Stimulated activated naive CD8-positive, alpha-beta T cell treated with anti-CD3 and anti-CD28 coated beads, Interleukin-15, amount 100 ng/mL, for 72 hours (primary cell): Measurements from ENCODE around the gene NHS.
"Not testable (repeated sequence)": the region's sequence is repeated elsewhere in the genome, so short reads cannot be mapped to it uniquely, and the experiment has no call there.

Source experiments
- ATAC-seq: fragments of 150-1000 bp; cut with Tn5 transposase; 2 replicates; pipeline ENCODE4 v1.10.0; 2021; ENCODE audit warnings: mild to moderate bottlenecking, moderate library complexity
- DNase-seq, 2 donors: peaks; one replicate each; pipeline ENCODE4 v3.0.0; 2021 to 2022
- H3K27ac Mint-ChIP-seq, 2 donors: one replicate each; pipeline ENCODE4 v1.8.0; 2022; ENCODE audit warnings: mild to moderate bottlenecking in 2 of 2, mixed read lengths in 2 of 2, moderate library complexity in 2 of 2
- H3K27me3 Mint-ChIP-seq: one replicate; pipeline ENCODE4 v1.8.0; 2022; ENCODE audit warnings: mixed read lengths
- H3K4me1 Mint-ChIP-seq: one replicate; pipeline ENCODE4 v1.8.0; 2022; ENCODE audit warnings: mild to moderate bottlenecking, mixed read lengths
- H3K4me3 Mint-ChIP-seq, 2 donors: one replicate each; pipeline ENCODE4 v1.8.0; 2022; ENCODE audit warnings: mild to moderate bottlenecking in 2 of 2, mixed read lengths in 2 of 2, moderate library complexity in 1 of 2
- H3K9me3 Mint-ChIP-seq, 2 donors: one replicate each; pipeline ENCODE4 v1.8.0; 2022; ENCODE audit warnings: mixed read lengths in 2 of 2

Gene NHS

GRCh38 chrX:17484592-17484991 lies 109.6 kb downstream of the NHS start:
- no peaks in the 10 kb centered on the region for H3K27me3 Mint-ChIP-seq
- H3K4me3 Mint-ChIP-seq: no peak overlapping the region
- no peak for ATAC-seq
- H3K4me1 Mint-ChIP-seq: no peaks in the 10 kb centered on the region
- no peak overlapping the region for H3K27ac Mint-ChIP-seq
- no peaks in the 10 kb centered on the region for H3K9me3 Mint-ChIP-seq
- no peak for DNase-seq

- Mint-ChIP-seq H3K4me3 (no peak overlapping the region), H3K27ac (no peak overlapping the region), H3K27me3 (no peaks in the 10 kb centered on the region), H3K4me1 (no peaks in the 10 kb centered on the region), H3K9me3 (no peaks in the 10 kb centered on the region)
- ATAC-seq (no peak), DNase-seq (no peak)
Measured at GRCh38 chrX:17485391-17485790, 110.4 kb downstream of the NHS start.

GRCh38 chrX:17488036-17488435 lies 113.0 kb downstream of the NHS start:
- no peak overlapping the region for H3K27ac Mint-ChIP-seq
- no peaks in the 10 kb centered on the region for H3K4me1 Mint-ChIP-seq
- H3K9me3 Mint-ChIP-seq: peaks cover 0 to 6% of the 10 kb centered on the region in 2 donors
- ATAC-seq: no peak
- no peaks in the 10 kb centered on the region for H3K27me3 Mint-ChIP-seq
- DNase-seq: no peak
- H3K4me3 Mint-ChIP-seq: no peak overlapping the region

GRCh38 chrX:17494216-17494615 lies 119.2 kb downstream of the NHS start:
- ATAC-seq: no peak

DNA sequence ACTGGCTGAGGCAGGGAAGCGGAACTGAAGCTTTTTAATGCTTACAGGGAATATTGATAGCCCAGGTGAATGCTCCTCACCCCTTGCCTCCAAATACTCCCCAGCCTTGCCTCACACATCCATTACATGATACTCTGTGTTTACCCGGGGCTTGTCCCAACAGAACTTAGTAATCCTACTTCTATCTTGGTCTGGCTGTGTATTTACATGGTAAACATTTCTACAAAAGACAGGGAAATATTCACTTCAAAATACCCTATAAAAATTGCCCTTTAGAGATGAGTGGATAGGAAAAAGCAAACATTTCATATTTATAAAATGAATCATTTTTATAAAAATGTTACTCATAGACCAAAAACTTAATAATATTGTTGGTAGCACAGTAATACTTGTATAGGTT lies 120.1 kb downstream of the NHS start:
- Mint-ChIP-seq H3K4me1 (no peaks in the 10 kb centered on the region), H3K27ac (no peak overlapping the region), H3K27me3 (peaks cover 9% of the 10 kb centered on the region), H3K9me3 (peaks cover 0 to 6% of the 10 kb centered on the region in 2 donors), H3K4me3 (no peak overlapping the region)
- ATAC-seq (no peak), DNase-seq (no peak)

More at GRCh38 chrX:17494216-17494615, 119.2 kb downstream of the NHS start:
- Mint-ChIP-seq H3K4me3 (no peak overlapping the region), H3K9me3 (peaks cover 0 to 6% of the 10 kb centered on the region in 2 donors), H3K27me3 (peaks cover 5% of the 10 kb centered on the region), H3K27ac (no peak overlapping the region), H3K4me1 (no peaks in the 10 kb centered on the region)
- no peak for DNase-seq

- H3K4me3 Mint-ChIP-seq: no peak overlapping the region
- no peak for DNase-seq
- H3K27me3 Mint-ChIP-seq: peaks cover 20% of the 10 kb centered on the region
- H3K27ac Mint-ChIP-seq: no peak overlapping the region
- no peaks in the 10 kb centered on the region for H3K4me1 Mint-ChIP-seq
- no peak for ATAC-seq
- H3K9me3 Mint-ChIP-seq: peaks cover 0 to 6% of the 10 kb centered on the region in 2 donors
Measured at GRCh38 chrX:17496407-17496806, 121.4 kb downstream of the NHS start.

- no peak overlapping the region for H3K27ac Mint-ChIP-seq
- H3K27me3 Mint-ChIP-seq: peaks cover 20% of the 10 kb centered on the region
- H3K4me3 Mint-ChIP-seq: no peak overlapping the region
- no peaks in the 10 kb centered on the region for H3K4me1 Mint-ChIP-seq
- peaks cover 0 to under 1% of the 10 kb centered on the region in 2 donors for H3K9me3 Mint-ChIP-seq
- ATAC-seq (no peak), DNase-seq (no peak)
Measured at GRCh38 chrX:17497193-17497592, 122.2 kb downstream of the NHS start.

DNA sequence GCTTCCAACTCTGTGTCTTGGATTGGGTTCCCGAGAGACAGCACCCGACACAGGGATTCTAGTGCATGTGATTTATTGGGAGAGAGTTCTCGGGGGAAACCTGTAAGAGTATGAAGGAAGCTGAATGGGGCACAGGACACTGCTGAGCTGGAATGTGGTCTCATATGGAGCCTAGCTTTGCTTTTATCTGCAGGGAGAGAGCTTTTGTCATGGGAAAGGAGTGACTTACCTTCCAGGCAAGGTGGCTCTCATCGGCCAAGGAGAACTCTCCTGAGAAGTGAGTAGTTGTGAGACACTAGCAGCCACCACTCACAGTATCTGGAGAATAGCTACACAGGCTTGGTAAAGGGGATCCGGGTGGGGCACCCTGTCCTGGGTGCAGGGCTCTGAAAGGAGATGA lies 124.5 kb downstream of the NHS start:
- Mint-ChIP-seq H3K4me3 (no peak overlapping the region), H3K27me3 (peaks cover 20% of the 10 kb centered on the region), H3K4me1 (no peaks in the 10 kb centered on the region), H3K9me3 (no peaks in the 10 kb centered on the region), H3K27ac (no peak overlapping the region)
- DNase-seq (no peak), ATAC-seq (no peak)

DNA sequence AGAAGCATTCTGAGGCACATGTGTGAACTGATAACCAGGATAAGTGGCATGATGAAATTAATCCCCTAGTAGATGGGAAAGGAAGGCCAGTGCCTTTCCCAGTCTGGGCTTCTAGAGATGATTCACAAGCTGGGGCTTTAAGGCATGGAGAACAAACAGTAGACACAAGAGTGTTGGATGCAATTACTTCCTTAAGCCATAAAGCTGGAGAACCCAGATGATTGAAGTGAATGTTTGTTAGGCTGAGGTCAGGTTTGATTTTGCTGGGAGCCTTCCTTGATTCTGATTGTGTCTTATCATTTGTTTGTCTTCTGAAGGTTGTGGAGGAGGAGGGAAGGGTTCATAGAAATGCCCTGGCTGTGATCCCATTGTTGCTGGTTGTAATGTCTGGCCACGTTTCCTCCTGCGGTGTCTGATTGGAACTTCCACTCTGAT lies 125.2 kb downstream of the NHS start:
- Mint-ChIP-seq H3K4me1 (no peaks in the 10 kb centered on the region), H3K4me3 (no peak overlapping the region), H3K27ac (no peak overlapping the region), H3K27me3 (peaks cover 20% of the 10 kb centered on the region), H3K9me3 (no peaks in the 10 kb centered on the region)
- DNase-seq (no peak), ATAC-seq (no peak)

DNA sequence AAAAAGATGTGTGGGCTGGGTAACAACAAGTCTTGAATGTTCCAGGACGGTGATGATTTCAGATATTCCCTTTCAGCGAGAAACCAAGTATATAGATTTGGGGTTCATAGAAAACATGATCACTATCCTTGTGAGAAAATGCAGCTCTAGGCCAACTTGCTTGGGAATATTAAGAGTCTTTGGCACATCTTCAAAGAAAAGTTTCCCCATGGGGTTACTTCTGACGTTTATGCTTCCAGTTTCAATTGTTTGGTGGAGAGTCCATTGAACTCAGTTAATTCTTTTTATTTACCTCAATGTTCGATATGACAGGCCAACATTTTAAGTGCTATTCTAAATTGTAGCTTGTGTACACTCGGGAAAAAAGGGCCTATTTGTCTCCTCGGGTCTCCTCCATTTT lies 126.7 kb downstream of the NHS start:
- Mint-ChIP-seq H3K4me3 (no peak overlapping the region), H3K27ac (no peak overlapping the region)

GRCh38 chrX:17506352-17506751 lies 131.4 kb downstream of the NHS start:
- not testable (repeated sequence) for H3K27me3 Mint-ChIP-seq, DNase-seq, H3K4me3 Mint-ChIP-seq, H3K9me3 Mint-ChIP-seq, H3K27ac Mint-ChIP-seq, ATAC-seq, H3K4me1 Mint-ChIP-seq

More for the DNA sequence above, 126.7 kb downstream of the NHS start:
- Mint-ChIP-seq H3K4me1 (no peaks in the 10 kb centered on the region), H3K9me3 (no peaks in the 10 kb centered on the region), H3K27me3 (peaks cover 20% of the 10 kb centered on the region)
- ATAC-seq: no peak
- no peak for DNase-seq

DNA sequence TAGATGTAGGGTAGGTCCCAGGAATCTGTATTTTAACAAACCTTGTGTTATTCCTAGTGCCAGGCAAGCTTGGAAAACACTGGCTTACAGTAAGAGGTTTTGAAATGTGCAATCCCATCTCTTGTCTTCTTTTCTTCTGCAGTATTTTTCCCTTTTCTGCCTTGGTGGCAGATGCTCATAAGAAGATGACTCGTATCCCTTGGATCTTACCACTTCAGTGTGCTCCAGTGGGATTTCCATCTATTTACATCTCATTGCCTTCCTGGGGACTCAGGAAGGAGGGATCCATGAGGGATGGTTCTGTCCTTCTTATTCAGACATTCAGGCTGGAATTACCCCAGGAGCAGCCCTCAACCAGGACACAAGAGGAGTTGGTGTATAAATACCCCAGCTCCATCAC lies 136.6 kb downstream of the NHS start:
- no peak for DNase-seq
- H3K27ac Mint-ChIP-seq: no peak overlapping the region
- peaks cover 8% of the 10 kb centered on the region for H3K27me3 Mint-ChIP-seq

DNA sequence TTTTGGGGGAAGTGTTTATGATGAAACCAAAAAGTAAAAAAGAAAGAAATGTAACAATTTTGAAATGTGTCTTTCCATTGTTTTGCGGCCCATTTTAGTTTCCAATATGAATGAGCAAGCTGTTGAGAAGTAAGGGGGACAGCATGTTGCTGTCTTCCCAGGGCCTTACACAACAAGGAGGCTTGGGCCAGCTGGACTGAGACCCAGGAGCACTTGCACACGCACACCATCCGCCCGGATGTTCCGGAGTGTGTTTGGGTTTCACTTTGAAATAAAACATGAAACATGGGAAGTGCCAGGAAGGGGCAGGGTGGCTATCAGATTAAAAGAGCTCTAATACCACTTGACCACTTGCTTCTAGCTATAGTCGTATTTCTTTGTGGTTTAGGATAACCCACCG lies 144.4 kb downstream of the NHS start:
- no peak overlapping the region for H3K4me3 Mint-ChIP-seq
- no peak overlapping the region for H3K27ac Mint-ChIP-seq
- H3K27me3 Mint-ChIP-seq: no peaks in the 10 kb centered on the region
- H3K4me1 Mint-ChIP-seq: no peaks in the 10 kb centered on the region
- DNase-seq: no peak
- no peaks in the 10 kb centered on the region for H3K9me3 Mint-ChIP-seq
- no peak for ATAC-seq

More for the DNA sequence above, 136.6 kb downstream of the NHS start:
- H3K4me1 Mint-ChIP-seq: no peaks in the 10 kb centered on the region
- peaks cover 0 to 7% of the 10 kb centered on the region in 2 donors for H3K9me3 Mint-ChIP-seq
- H3K4me3 Mint-ChIP-seq: no peak overlapping the region
- ATAC-seq: no peak

- Mint-ChIP-seq H3K4me3 (no peak overlapping the region), H3K4me1 (no peaks in the 10 kb centered on the region), H3K9me3 (no peaks in the 10 kb centered on the region), H3K27me3 (no peaks in the 10 kb centered on the region), H3K27ac (peak overlapping the region in 1 of 2 donors; percentile 19)
- ATAC-seq (no peak), DNase-seq (no peak)
Measured at GRCh38 chrX:17520016-17520615, 145.1 kb downstream of the NHS start.

- ATAC-seq (no peak), DNase-seq (no peak)
- Mint-ChIP-seq H3K4me3 (no peak overlapping the region), H3K4me1 (no peaks in the 10 kb centered on the region), H3K27ac (no peak overlapping the region), H3K9me3 (no peaks in the 10 kb centered on the region), H3K27me3 (no peaks in the 10 kb centered on the region)
Measured at GRCh38 chrX:17521871-17522693, 147.1 kb downstream of the NHS start.

DNA sequence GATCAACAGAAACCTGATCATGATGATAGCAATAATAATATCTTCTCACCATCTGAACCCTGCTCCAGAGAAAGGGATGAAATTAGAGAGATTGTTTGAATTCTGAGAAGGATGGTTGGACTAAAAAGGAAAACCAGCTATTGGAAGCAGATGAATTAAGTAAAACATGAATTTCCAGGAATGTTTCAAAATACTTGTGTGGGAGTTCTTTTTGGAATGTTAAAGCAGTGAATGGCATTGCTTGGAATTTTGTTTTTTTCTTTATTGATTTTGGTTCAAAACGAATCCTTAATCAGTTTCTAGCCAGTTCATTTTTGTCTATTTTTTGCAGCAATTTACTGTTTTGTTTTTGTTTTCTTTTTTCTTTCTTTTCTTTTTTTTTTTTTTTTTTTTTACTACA lies 150.3 kb downstream of the NHS start:
- no peak overlapping the region for H3K4me3 Mint-ChIP-seq
- no peak overlapping the region for H3K27ac Mint-ChIP-seq

More for the DNA sequence above, 150.3 kb downstream of the NHS start:
- Mint-ChIP-seq H3K4me1 (peaks cover 21% of the 10 kb centered on the region), H3K27me3 (no peaks in the 10 kb centered on the region), H3K9me3 (no peaks in the 10 kb centered on the region)
- ATAC-seq: no peak
- no peak for DNase-seq
